SU-DHL-6 (cell line): ENCODE data around the gene TOLLIP.

Source experiments
- H2AFZ ChIP-seq: fragments of 200-600 bp; sonication (generic); 2 replicates; pipeline ENCODE4 v1.6.1; 2014; ENCODE audit warnings: low read depth, mild to moderate bottlenecking, moderate library complexity, mixed read lengths, antibody characterized with exemption, low read length; ENCODE audit not compliant: severe bottlenecking
- H3F3A ChIP-seq: fragments of 200-600 bp; shearing (Covaris generic); 2 replicates; pipeline ENCODE4 v1.6.0; 2016; ENCODE audit warnings: antibody characterized with exemption, mild to moderate bottlenecking; ENCODE audit not compliant: insufficient read depth
- H3K27ac ChIP-seq: fragments of 200-600 bp; sonication (generic); 2 replicates; pipeline ENCODE4 v1.5.1; 2016; ENCODE audit warnings: low read depth, mild to moderate bottlenecking, low read length, moderate library complexity, mixed read lengths
- H3K27me3 ChIP-seq: fragments of 200-600 bp; sonication (generic), shearing (Covaris generic); 2 replicates; pipeline ENCODE4 v1.6.0; 2014; ENCODE audit warnings: mild to moderate bottlenecking, low read length
- H3K36me3 ChIP-seq: fragments of 200-600 bp; sonication (generic); 2 replicates; pipeline ENCODE4 v1.6.1; 2014; ENCODE audit warnings: mild to moderate bottlenecking, low read length, mixed read lengths
- H3K4me2 ChIP-seq: fragments of 300-600, 200-600 bp; shearing (Covaris generic), sonication (generic); 2 replicates; pipeline ENCODE4 v1.6.0; 2014; ENCODE audit warnings: low read length, low read depth, mild to moderate bottlenecking; ENCODE audit not compliant: poor library complexity, severe bottlenecking
- H3K4me3 ChIP-seq: fragments of 200-600 bp; sonication (generic); 2 replicates; pipeline ENCODE4 v1.5.1; 2014; ENCODE audit warnings: antibody characterized with exemption, low read length, mild to moderate bottlenecking, mixed read lengths; ENCODE audit not compliant: insufficient read depth, poor library complexity, severe bottlenecking
- H3K79me2 ChIP-seq: fragments of 200-600 bp; sonication (generic); 2 replicates; pipeline ENCODE4 v1.6.1; 2014; ENCODE audit warnings: mild to moderate bottlenecking, low read length, moderate library complexity; ENCODE audit not compliant: insufficient read depth
- H3K9ac ChIP-seq: fragments of 200-600 bp; sonication (generic); 2 replicates; pipeline ENCODE4 v1.7.0; 2014; ENCODE audit warnings: mild to moderate bottlenecking, low read length
- H3K9me2 ChIP-seq: fragments of 200-600 bp; sonication (generic); replicated peaks from 2 replicates; pipeline ENCODE4 v1.6.1; 2014; ENCODE audit warnings: low read length; ENCODE audit not compliant: insufficient read depth
- H3K9me3 ChIP-seq: fragments of 200-600 bp; sonication (generic); 2 replicates; pipeline ENCODE4 v1.6.1; 2014; ENCODE audit warnings: low read length, mixed read lengths; ENCODE audit not compliant: insufficient read depth
- H4K20me1 ChIP-seq: fragments of 200-600 bp; sonication (generic); 2 replicates; pipeline ENCODE4 v1.6.1; 2014; ENCODE audit warnings: low read depth, mild to moderate bottlenecking, antibody characterized with exemption, low read length, moderate library complexity, mixed read lengths
- CTCF ChIP-seq: fragments of 200-600 bp; sonication (generic); IDR thresholded peaks from one replicate; pipeline ENCODE4 v1.5.1; 2017; ENCODE audit warnings: antibody characterized with exemption, mild to moderate bottlenecking, low read length, moderate library complexity; ENCODE audit not compliant: insufficient read depth, poor library complexity, severe bottlenecking
- EZH2phosphoT487 ChIP-seq: fragments of 200-600 bp; sonication (generic), shearing (Covaris generic); conservative IDR thresholded peaks from 2 replicates; pipeline ENCODE4 v1.6.1; 2018; ENCODE audit warnings: mild to moderate bottlenecking, antibody characterized with exemption, low read length, moderate library complexity, mixed read lengths

The TOLLIP gene

DNA sequence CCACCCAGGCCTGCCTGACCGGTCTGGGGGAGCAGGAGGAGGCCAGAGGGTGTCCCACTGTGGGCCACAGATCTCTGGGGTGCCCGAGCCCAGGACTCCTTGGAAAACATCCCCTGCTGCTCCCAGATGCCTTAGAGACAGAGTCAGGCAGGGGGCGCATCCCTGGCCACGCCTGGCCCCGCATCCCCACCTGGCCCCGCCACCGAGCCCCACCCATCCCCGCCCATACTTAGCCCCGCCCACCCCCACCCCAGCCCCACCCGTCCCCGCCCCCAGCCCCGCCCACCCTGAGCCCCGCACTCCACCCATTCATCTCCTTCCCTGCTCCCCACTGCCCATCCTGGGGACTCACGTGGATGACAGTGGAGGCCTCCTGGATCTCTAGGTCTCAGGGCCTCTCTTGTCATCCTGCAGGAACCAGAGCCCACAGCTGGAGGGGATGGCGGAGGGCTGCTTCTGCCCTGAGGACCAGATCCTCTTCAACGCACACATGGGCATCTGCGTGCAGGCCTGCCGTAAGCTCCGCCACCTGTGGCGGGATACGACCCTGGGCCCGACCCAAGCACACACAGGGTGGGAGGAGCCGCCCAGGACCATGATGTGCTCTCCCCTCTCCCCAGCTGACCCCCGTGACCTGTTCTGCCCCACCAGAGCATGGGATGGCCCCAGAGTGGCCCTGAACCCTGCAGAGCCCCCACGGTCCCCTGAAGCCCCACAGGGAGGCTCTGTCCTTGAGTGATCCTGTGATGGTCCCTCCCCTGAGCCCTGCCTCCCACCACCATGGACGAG lies 53.0 kb downstream of the TOLLIP start:
- H3K27ac ChIP-seq, result no peak overlapping the region
- no peaks in the 10 kb centered on the region for H3K79me2 ChIP-seq
- H3K9ac ChIP-seq, result no peak overlapping the region
- H3K36me3 ChIP-seq, result no peaks in the 10 kb centered on the region
- H4K20me1 ChIP-seq, result no peaks in the 10 kb centered on the region
- no peak overlapping the region for H3K4me2 ChIP-seq
- TF ChIP-seq CTCF (no peak), EZH2phosphoT487 (no peak)
- no peaks in the 10 kb centered on the region; the same call in 1 of the 2 replicates for H3K9me3 ChIP-seq
- no peak overlapping the region for H3K4me3 ChIP-seq
- H3F3A ChIP-seq, result no peaks in the 10 kb centered on the region
- H3K9me2 ChIP-seq, result no peaks in the 10 kb centered on the region
- no peak overlapping the region for H2AFZ ChIP-seq
- H3K27me3 ChIP-seq, result no peaks in the 10 kb centered on the region

- Histone ChIP-seq H3K27me3 (no peaks in the 10 kb centered on the region), H4K20me1 (no peaks in the 10 kb centered on the region), H3K79me2 (no peaks in the 10 kb centered on the region), H3K9me2 (no peaks in the 10 kb centered on the region), H3F3A (no peaks in the 10 kb centered on the region), H3K4me3 (no peak overlapping the region), H3K27ac (no peak overlapping the region), H3K9me3 (no peaks in the 10 kb centered on the region; the same call in 1 of the 2 replicates), H3K36me3 (no peaks in the 10 kb centered on the region), H2AFZ (no peak overlapping the region), H3K4me2 (no peak overlapping the region), H3K9ac (no peak overlapping the region)
- TF ChIP-seq EZH2phosphoT487, result no peak
- no peak for TF ChIP-seq CTCF
These were observed 54.3 kb downstream of the TOLLIP start for GRCh38 chr11:1255151-1255550.

- Histone ChIP-seq H3K4me2 (no peak overlapping the region), H3K36me3 (no peaks in the 10 kb centered on the region), H3K4me3 (no peak overlapping the region)
These were observed 54.7 kb downstream of the TOLLIP start for GRCh38 chr11:1254733-1255132.

More at GRCh38 chr11:1254733-1255132, 54.7 kb downstream of the TOLLIP start:
- no peak overlapping the region for H3K9ac ChIP-seq
- no peaks in the 10 kb centered on the region for H4K20me1 ChIP-seq
- no peaks in the 10 kb centered on the region for H3K9me2 ChIP-seq
- TF ChIP-seq CTCF, result no peak
- no peaks in the 10 kb centered on the region for H3K79me2 ChIP-seq
- no peaks in the 10 kb centered on the region; the same call in 1 of the 2 replicates for H3K9me3 ChIP-seq
- no peaks in the 10 kb centered on the region for H3F3A ChIP-seq
- H2AFZ ChIP-seq, result no peak overlapping the region
- no peaks in the 10 kb centered on the region for H3K27me3 ChIP-seq
- H3K27ac ChIP-seq, result no peak overlapping the region
